Thoracic aorta (tissue), 2 donors: ENCODE data around the gene CIB4. TPM values are rescaled to one million over a fixed set of nuclear protein-coding genes. Genes with fewer than 3 reads are reported as not detected.
"Not testable (repeated sequence)": the region's sequence is repeated elsewhere in the genome, so short reads cannot be mapped to it uniquely, and the experiment has no call there.

Source experiments
- ATAC-seq: fragments of 150-250 bp; one replicate; pipeline ENCODE4 v1.8.0; 2017; ENCODE audit warnings: low read depth; ENCODE audit not compliant: insufficient number of reproducible peaks, low FRiP score
- DNase-seq: peaks from one replicate; pipeline ENCODE4 v3.0.0-alpha.2; 2020; ENCODE audit warnings: low spot score
- H3K27ac ChIP-seq, 2 donors: fragments of 200-600 bp; sonication (generic); 1 replicate in 1 of 2; 2 replicates in 1 of 2; pipeline ENCODE4 v1.5.1; 2016; ENCODE audit warnings: mild to moderate bottlenecking in 2 of 2, moderate library complexity in 2 of 2
- H3K27me3 ChIP-seq: fragments of 200-600 bp; sonication (generic); replicated peaks from 2 replicates; pipeline ENCODE4 v1.6.0; 2016; ENCODE audit warnings: mild to moderate bottlenecking; ENCODE audit not compliant: insufficient read depth
- H3K36me3 ChIP-seq: fragments of 200-600 bp; sonication (generic); one replicate; pipeline ENCODE4 v1.5.1; 2016
- H3K4me1 ChIP-seq, 2 donors: fragments of 200-600 bp; sonication (generic); 1 replicate in 1 of 2; 2 replicates in 1 of 2; pipeline versions ENCODE4 v1.5.1 to v1.6.0; 2016; ENCODE audit warnings: low read depth in 2 of 2, mild to moderate bottlenecking in 1 of 2; ENCODE audit not compliant: control insufficient read depth in 1 of 2
- H3K4me3 ChIP-seq: fragments of 200-600 bp; sonication (generic); 2 replicates; pipeline ENCODE4 v1.5.1; 2016; ENCODE audit warnings: mild to moderate bottlenecking
- H3K9me3 ChIP-seq: fragments of 200-600 bp; sonication (generic); 2 replicates; pipeline ENCODE4 v1.5.1; 2016
- total RNA-seq, 2 donors: library from RNA; depleted of rRNA; stranded (reverse); fragments of >200 nt; gene quantifications; one replicate each; pipeline versions ENCODE4 v1.1.0 to v1.2.3, GENCODE V29; 2016
- TF ChIP-seq, protein P1 (sequence below): fragments of 200-600 bp; sonication (generic); IDR thresholded peaks from one replicate; pipeline ENCODE4 v1.5.1; 2019; ENCODE audit warnings: antibody characterized with exemption

The CIB4 gene
- total RNA-seq, 2 donors from 2014 or later = not detected

DNA sequence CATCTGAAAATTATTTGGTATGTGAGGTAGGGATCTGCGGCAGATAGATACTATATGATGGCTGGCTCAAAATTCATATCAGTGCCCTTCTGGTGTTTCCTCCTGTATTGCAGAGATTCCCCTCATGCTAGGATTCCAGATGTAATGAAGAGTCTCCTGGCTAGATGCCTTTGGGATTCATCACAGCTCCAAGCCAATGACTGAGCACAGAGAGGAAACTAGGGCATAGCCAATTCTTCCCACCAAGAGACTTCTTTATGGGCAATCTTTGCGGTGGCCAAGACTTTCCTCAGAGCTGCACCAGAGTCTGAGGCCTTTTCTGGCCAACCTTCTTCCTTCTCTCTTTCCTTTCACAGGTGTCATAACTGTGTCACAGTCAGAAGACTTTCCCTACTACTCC is 25.5 kb upstream of the CIB4 start:
- H3K9me3 ChIP-seq = no peaks in the 10 kb centered on the region
- TF ChIP-seq, protein P1, sequence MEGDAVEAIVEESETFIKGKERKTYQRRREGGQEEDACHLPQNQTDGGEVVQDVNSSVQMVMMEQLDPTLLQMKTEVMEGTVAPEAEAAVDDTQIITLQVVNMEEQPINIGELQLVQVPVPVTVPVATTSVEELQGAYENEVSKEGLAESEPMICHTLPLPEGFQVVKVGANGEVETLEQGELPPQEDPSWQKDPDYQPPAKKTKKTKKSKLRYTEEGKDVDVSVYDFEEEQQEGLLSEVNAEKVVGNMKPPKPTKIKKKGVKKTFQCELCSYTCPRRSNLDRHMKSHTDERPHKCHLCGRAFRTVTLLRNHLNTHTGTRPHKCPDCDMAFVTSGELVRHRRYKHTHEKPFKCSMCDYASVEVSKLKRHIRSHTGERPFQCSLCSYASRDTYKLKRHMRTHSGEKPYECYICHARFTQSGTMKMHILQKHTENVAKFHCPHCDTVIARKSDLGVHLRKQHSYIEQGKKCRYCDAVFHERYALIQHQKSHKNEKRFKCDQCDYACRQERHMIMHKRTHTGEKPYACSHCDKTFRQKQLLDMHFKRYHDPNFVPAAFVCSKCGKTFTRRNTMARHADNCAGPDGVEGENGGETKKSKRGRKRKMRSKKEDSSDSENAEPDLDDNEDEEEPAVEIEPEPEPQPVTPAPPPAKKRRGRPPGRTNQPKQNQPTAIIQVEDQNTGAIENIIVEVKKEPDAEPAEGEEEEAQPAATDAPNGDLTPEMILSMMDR = no peak
- H3K4me1 ChIP-seq = no peaks in the 10 kb centered on the region
- DNase-seq = no peak
- H3K27me3 ChIP-seq = no peaks in the 10 kb centered on the region
- ATAC-seq = no peak
- H3K4me3 ChIP-seq = no peak overlapping the region
- no peak overlapping the region for H3K27ac ChIP-seq
- no peaks in the 10 kb centered on the region for H3K36me3 ChIP-seq

GRCh38 chr2:26665296-26665695 is 24.1 kb upstream of the CIB4 start:
- H3K4me1 ChIP-seq, DNase-seq, H3K27me3 ChIP-seq, H3K4me3 ChIP-seq, ATAC-seq, H3K27ac ChIP-seq, H3K36me3 ChIP-seq, H3K9me3 ChIP-seq: not testable (repeated sequence)

GRCh38 chr2:26660363-26660962 is 19.3 kb upstream of the CIB4 start:
- TF ChIP-seq, protein P1 = no peak
- Histone ChIP-seq H3K4me3 (no peak overlapping the region), H3K36me3 (no peaks in the 10 kb centered on the region), H3K27me3 (no peaks in the 10 kb centered on the region), H3K4me1 (no peaks in the 10 kb centered on the region), H3K27ac (no peak overlapping the region), H3K9me3 (peaks cover 3% of the 10 kb centered on the region)
- no peak for DNase-seq
- ATAC-seq = no peak

DNA sequence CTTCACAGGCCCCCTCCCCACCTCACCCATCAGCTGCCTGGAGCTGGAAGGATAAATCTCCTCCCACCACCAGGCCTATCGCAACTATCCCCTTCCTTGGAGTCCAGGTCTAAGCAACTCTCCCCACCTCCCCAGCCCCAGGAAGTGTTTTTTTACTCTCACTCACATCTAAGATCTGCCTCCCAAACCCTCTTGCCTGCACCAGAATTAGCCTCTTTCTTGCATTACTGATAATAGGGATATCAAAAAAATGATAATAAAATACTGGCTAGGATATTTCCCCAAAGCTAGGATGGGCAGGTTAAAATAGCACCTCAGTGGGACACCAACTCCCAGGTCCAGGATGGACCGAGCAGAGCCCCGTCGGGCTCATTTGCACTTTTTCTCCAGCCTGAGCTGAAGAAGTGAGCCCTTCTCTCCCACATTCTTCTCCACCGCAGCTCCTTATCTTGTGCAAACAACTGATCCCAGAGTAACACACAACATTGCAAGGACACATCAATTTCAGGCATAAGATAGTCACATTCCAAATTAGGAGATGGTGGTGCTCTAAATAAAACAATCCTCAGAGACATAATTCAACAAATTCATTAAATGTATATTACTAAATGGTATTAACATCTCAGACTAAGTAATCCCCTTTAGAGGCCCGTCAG is 17.7 kb upstream of the CIB4 start:
- H3K27me3 ChIP-seq = no peaks in the 10 kb centered on the region
- ATAC-seq = no peak
- peaks cover 3% of the 10 kb centered on the region for H3K9me3 ChIP-seq
- no peak for DNase-seq
- no peaks in the 10 kb centered on the region for H3K36me3 ChIP-seq
- H3K4me1 ChIP-seq = no peaks in the 10 kb centered on the region
- no peak overlapping the region for H3K4me3 ChIP-seq
- no peak overlapping the region for H3K27ac ChIP-seq
- TF ChIP-seq, protein P1 = no peak

DNA sequence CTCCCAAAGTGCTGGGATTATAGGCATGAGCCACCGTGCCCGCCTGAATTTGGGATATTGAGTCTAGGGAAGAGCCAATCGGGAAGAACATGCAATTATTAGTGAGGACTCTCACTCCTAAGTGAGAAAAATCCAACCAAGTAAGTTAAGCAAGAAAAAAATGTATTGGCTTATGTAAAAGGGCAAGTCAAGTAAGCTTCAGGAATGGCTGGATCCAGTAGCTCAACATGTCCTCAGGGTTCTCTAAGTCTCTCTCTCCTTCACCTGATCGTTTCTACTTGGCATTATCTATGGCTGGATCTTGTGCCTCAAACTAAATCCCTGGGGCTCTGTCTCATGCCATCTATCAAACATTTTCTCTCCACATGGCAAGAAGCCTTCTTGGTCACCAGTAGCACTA is 16.1 kb upstream of the CIB4 start:
- no peak for ATAC-seq
- TF ChIP-seq, protein P1 = no peak

More for the DNA sequence above, 16.1 kb upstream of the CIB4 start:
- Histone ChIP-seq H3K27ac (no peak overlapping the region), H3K36me3 (no peaks in the 10 kb centered on the region), H3K27me3 (no peaks in the 10 kb centered on the region), H3K9me3 (peaks cover 3% of the 10 kb centered on the region), H3K4me3 (no peak overlapping the region), H3K4me1 (no peaks in the 10 kb centered on the region)
- DNase-seq = no peak
